PC-3 (cell line): ENCODE results near the gene SLF1.

Experiments used
- EZH2 ChIP-seq: fragments of 300-600 bp; sonication (generic); IDR thresholded peaks from one replicate; pipeline ENCODE4 v1.6.1; 2017; ENCODE audit warnings: antibody characterized with exemption, mild to moderate bottlenecking, low read length; ENCODE audit not compliant: unreplicated experiment
- TF ChIP-seq, protein P1 (sequence below): fragments of 300-600 bp; sonication (generic); conservative IDR thresholded peaks from 2 replicates; pipeline ENCODE4 v1.5.1; 2017; ENCODE audit warnings: antibody characterized with exemption, low read depth, mild to moderate bottlenecking, low read length

DNA sequence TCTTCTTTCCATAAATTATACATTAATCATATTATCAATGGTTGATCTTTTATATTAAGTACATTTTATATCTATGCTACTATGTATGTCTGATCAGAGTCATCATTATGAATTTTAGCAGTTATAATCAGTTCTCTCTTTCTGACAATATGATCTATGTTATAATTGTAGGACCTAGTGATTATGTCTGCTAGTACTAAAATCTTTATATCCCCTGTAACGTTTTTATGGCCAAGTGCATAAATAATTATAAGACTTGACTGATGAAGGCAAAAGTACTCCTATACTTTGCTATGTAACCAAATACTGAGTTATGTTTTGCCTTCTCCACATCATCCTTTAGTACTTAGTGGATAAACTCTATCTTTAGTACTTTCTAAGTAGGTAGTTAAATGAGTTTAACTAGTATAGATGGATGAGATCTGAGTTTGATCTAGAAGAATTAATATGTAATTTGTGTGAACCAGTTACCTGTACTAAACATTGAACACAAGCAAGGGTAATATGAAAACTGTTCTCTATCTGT is 75.4 kb downstream of the SLF1 start:
- TF ChIP-seq, protein P1, sequence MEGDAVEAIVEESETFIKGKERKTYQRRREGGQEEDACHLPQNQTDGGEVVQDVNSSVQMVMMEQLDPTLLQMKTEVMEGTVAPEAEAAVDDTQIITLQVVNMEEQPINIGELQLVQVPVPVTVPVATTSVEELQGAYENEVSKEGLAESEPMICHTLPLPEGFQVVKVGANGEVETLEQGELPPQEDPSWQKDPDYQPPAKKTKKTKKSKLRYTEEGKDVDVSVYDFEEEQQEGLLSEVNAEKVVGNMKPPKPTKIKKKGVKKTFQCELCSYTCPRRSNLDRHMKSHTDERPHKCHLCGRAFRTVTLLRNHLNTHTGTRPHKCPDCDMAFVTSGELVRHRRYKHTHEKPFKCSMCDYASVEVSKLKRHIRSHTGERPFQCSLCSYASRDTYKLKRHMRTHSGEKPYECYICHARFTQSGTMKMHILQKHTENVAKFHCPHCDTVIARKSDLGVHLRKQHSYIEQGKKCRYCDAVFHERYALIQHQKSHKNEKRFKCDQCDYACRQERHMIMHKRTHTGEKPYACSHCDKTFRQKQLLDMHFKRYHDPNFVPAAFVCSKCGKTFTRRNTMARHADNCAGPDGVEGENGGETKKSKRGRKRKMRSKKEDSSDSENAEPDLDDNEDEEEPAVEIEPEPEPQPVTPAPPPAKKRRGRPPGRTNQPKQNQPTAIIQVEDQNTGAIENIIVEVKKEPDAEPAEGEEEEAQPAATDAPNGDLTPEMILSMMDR: no peak
- TF ChIP-seq EZH2: no peak
